Osteoblast (primary cell): ENCODE results near the gene KIF5B. TPM values are rescaled to one million over a fixed set of nuclear protein-coding genes. Genes with fewer than 3 reads are reported as not detected.
"Not testable (repeated sequence)": the region's sequence is repeated elsewhere in the genome, so short reads cannot be mapped to it uniquely, and the experiment has no call there.

ENCODE experiments used
- DNase-seq: peaks from one replicate; pipeline ENCODE4 v3.0.0; 2011; ENCODE audit warnings: low spot score, mixed read lengths; ENCODE audit not compliant: insufficient read length; ENCODE audit errors: missing footprints
- H2AFZ ChIP-seq: 2 replicates; pipeline ENCODE4 v1.6.0; 2011; ENCODE audit warnings: mild to moderate bottlenecking, low read length
- H3K27ac ChIP-seq: 2 replicates; pipeline ENCODE4 v1.5.1; 2011; ENCODE audit warnings: mild to moderate bottlenecking, low read depth, low read length, moderate library complexity
- H3K27me3 ChIP-seq: 2 replicates; pipeline ENCODE4 v1.6.0; 2012; ENCODE audit warnings: mild to moderate bottlenecking, control low read depth, inconsistent platforms, low read length, moderate library complexity; ENCODE audit not compliant: insufficient read depth
- H3K36me3 ChIP-seq: 2 replicates; pipeline ENCODE4 v1.5.1; 2011; ENCODE audit warnings: mild to moderate bottlenecking, low read length, control low read depth, moderate library complexity; ENCODE audit not compliant: insufficient read depth
- H3K4me1 ChIP-seq: 2 replicates; pipeline ENCODE4 v1.5.1; 2011; ENCODE audit warnings: mild to moderate bottlenecking, low read length, control low read depth, moderate library complexity; ENCODE audit not compliant: insufficient read depth
- H3K4me2 ChIP-seq: 2 replicates; pipeline ENCODE4 v1.6.0; 2011; ENCODE audit warnings: mild to moderate bottlenecking, low read length; ENCODE audit not compliant: insufficient read depth
- H3K4me3 ChIP-seq: fragments of 200-600 bp; sonication (generic); 3 replicates; pipeline ENCODE4 v1.5.1; 2012; ENCODE audit warnings: mild to moderate bottlenecking, low read length, inconsistent platforms; ENCODE audit not compliant: insufficient read depth
- H3K79me2 ChIP-seq: 2 replicates; pipeline ENCODE4 v1.6.0; 2012; ENCODE audit warnings: mild to moderate bottlenecking, low read length, control low read depth, inconsistent platforms; ENCODE audit not compliant: insufficient read depth
- H3K9me3 ChIP-seq: 2 replicates; pipeline ENCODE4 v1.5.1; 2011; ENCODE audit warnings: low read depth, low read length, control low read depth
- H4K20me1 ChIP-seq: 2 replicates; pipeline ENCODE4 v1.6.0; 2012; ENCODE audit warnings: mild to moderate bottlenecking, low read length, control low read depth; ENCODE audit not compliant: insufficient read depth
- total RNA-seq: library from RNA; depleted of rRNA; stranded (reverse); fragments of >200 nt; gene quantifications from 2 replicates; pipeline ENCODE4 v1.2.3, GENCODE V29; 2012
- TF ChIP-seq, protein P1 (sequence below): IDR thresholded peaks from 2 replicates; pipeline ENCODE4 v1.5.1; 2011; ENCODE audit warnings: mild to moderate bottlenecking, low read depth, low read length, moderate library complexity; ENCODE audit errors: extremely low read depth

The KIF5B gene
- total RNA-seq, 1 donor = 128 TPM

DNA sequence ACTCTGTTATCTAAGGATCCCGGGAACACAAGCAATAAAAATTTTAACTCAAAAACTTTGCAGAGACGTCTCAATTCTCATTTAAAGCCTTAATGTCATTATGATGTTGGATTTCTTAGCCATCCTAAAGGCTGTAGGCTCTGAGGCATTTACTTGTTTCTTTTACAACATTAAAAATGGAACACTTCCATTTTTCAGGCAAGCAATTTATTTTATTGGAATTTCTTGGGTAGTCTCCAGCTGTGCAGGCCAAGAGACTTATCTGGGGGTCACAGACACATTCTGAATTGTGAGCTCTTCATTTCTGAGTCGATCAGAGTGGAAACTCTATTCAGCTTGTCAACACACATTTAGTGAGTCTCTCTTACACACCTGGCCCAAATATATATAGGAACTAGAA, 48.0 kb upstream of the KIF5B start:
- no peaks in the 10 kb centered on the region for H4K20me1 ChIP-seq
- H3K4me3 ChIP-seq = no peak overlapping the region
- no peaks in the 10 kb centered on the region for H3K36me3 ChIP-seq
- H3K79me2 ChIP-seq = no peaks in the 10 kb centered on the region
- H3K4me2 ChIP-seq = peak overlapping the region; percentile 21
- H3K27ac ChIP-seq = peak overlapping the region; percentile 18
- no peak for DNase-seq
- no peaks in the 10 kb centered on the region for H3K27me3 ChIP-seq
- no peaks in the 10 kb centered on the region for H3K9me3 ChIP-seq
- TF ChIP-seq, protein P1, sequence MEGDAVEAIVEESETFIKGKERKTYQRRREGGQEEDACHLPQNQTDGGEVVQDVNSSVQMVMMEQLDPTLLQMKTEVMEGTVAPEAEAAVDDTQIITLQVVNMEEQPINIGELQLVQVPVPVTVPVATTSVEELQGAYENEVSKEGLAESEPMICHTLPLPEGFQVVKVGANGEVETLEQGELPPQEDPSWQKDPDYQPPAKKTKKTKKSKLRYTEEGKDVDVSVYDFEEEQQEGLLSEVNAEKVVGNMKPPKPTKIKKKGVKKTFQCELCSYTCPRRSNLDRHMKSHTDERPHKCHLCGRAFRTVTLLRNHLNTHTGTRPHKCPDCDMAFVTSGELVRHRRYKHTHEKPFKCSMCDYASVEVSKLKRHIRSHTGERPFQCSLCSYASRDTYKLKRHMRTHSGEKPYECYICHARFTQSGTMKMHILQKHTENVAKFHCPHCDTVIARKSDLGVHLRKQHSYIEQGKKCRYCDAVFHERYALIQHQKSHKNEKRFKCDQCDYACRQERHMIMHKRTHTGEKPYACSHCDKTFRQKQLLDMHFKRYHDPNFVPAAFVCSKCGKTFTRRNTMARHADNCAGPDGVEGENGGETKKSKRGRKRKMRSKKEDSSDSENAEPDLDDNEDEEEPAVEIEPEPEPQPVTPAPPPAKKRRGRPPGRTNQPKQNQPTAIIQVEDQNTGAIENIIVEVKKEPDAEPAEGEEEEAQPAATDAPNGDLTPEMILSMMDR = no peak
- peaks cover 14% of the 10 kb centered on the region for H3K4me1 ChIP-seq
- no peak overlapping the region for H2AFZ ChIP-seq

DNA sequence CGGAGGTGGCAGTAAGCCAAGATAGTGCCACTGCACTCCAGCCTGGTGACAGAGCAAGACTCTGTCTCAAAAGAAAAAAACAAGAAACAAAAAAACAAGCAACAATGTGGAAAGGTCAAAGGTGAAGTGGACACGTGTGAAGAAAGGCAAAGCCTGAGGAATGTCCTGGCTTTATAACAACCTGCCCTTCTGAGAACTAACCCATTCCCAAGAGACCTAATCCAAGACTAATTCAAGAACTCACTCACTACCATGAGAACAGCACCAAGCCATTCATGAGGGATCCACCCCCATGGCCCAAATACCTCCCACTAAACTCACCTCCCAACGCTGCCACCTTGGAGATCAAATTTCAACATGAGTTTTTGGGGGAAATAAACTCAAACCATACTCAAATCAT, 47.5 kb upstream of the KIF5B start:
- Histone ChIP-seq H3K4me1 (peaks cover 14% of the 10 kb centered on the region), H3K4me3 (no peak overlapping the region), H3K27me3 (no peaks in the 10 kb centered on the region), H4K20me1 (no peaks in the 10 kb centered on the region), H3K27ac (no peak overlapping the region), H2AFZ (no peak overlapping the region), H3K36me3 (no peaks in the 10 kb centered on the region), H3K4me2 (peak overlapping the region; percentile 21), H3K79me2 (no peaks in the 10 kb centered on the region), H3K9me3 (no peaks in the 10 kb centered on the region)
- DNase-seq = no peak
- TF ChIP-seq, protein P1 = no peak

DNA sequence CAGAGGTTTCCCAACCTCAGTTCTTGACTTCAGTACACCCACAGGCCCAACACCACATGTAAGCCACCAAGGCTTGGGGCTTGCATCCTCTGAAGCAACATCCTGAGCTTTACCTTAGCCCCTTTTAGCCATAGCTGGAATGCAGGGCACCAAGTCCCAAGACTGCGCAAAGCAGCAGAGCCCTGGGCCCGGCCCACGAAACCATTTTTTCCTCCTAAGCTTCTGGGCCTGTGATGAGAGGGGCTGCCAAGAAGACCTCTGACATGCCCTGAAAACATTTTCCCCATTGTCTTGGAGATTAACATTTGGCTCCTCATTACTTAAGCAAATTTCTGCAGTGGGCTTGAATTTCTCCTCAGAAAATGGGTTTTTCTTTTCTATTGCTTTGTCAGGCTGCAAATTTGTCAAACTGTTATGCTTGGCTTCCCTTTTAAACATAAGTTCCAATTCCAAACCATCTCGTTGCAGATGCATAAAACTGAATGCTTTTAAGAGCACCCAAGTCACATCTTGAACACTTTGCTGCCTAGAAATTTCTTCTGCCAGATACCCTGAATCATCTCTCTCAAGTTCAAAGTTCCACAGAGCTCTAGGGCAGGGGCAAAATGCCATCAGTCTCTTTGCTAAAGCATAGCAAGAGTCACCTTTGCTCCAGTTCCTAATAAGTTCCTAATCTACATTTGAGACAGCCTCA, 42.5 kb upstream of the KIF5B start:
- not testable (repeated sequence) for H3K79me2 ChIP-seq, H3K36me3 ChIP-seq, H3K4me2 ChIP-seq, H3K4me3 ChIP-seq, H3K4me1 ChIP-seq, H3K27me3 ChIP-seq, H2AFZ ChIP-seq, H3K9me3 ChIP-seq, H3K27ac ChIP-seq, DNase-seq, H4K20me1 ChIP-seq

DNA sequence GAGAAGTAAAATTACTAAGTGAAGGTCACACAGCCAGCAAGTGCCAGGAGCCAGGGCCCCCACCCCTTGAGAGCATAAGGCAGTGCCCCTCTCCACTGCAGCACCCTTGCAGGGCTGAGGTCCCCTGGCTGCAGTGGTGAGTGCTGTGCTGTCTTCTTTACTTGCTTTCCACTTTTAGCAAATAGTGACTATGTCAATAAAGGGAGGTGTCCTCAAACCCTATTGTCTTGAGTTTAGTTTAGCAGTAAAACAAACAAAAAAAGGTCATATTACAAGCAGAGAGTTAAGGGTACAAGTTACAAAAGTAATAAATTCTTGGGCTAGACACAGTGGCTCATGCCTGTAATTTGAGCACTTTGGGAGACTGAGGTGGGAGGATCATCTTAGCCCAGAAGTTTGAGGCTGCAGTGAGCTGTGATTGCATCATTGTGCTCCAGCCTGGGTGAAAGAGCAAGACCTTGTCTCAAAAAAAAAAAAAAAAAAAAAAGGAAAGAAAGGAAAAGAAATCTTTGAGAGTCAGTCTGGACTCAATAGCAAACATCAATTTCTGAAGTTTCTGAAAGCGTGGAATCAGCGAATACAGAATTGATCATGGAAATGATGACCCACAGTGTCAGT, 39.0 kb upstream of the KIF5B start:
- TF ChIP-seq, protein P1 = no peak
- H3K4me1 ChIP-seq = no peaks in the 10 kb centered on the region
- H3K4me2 ChIP-seq = no peak overlapping the region
- H3K9me3 ChIP-seq = no peaks in the 10 kb centered on the region
- DNase-seq = no peak
- no peak overlapping the region for H2AFZ ChIP-seq
- no peak overlapping the region for H3K4me3 ChIP-seq
- no peaks in the 10 kb centered on the region for H3K79me2 ChIP-seq
- H3K36me3 ChIP-seq = no peaks in the 10 kb centered on the region
- no peaks in the 10 kb centered on the region for H4K20me1 ChIP-seq
- peaks cover 4% of the 10 kb centered on the region for H3K27me3 ChIP-seq
- no peak overlapping the region for H3K27ac ChIP-seq
